Measurements from ENCODE around the gene CCDC12.

The CCDC12 gene

GRCh38 chr3:47011371-47011770 is 34.8 kb upstream of the CCDC12 start:
- TF ChIP-seq, protein P1, sequence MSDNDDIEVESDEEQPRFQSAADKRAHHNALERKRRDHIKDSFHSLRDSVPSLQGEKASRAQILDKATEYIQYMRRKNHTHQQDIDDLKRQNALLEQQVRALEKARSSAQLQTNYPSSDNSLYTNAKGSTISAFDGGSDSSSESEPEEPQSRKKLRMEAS (IDR thresholded peaks at IDR 0.05) = no peak

- TF ChIP-seq NFIC (IDR thresholded peaks at IDR 0.05) = no peak
- no peak for TF ChIP-seq TAF1 (IDR thresholded peaks at IDR 0.05; ENCODE audit: low read depth)
- no peak for TF ChIP-seq REST (IDR thresholded peaks at IDR 0.05; ENCODE audit: low read depth)
- TF ChIP-seq EGR1 (IDR thresholded peaks at IDR 0.05) = no peak
- TF ChIP-seq, protein P1 (IDR thresholded peaks at IDR 0.05) = no peak
- TF ChIP-seq CEBPB (IDR thresholded peaks at IDR 0.05) = no peak
- no peak for TF ChIP-seq FOXM1 (IDR thresholded peaks at IDR 0.05; ENCODE audit: borderline replicate concordance, low read depth)
- TF ChIP-seq TCF12 (IDR thresholded peaks at IDR 0.05; ENCODE audit: low read depth) = no peak
- TF ChIP-seq TEAD4 (IDR thresholded peaks at IDR 0.05) = no peak
- TF ChIP-seq USF1 (IDR thresholded peaks at IDR 0.05) = no peak
- no peak for TF ChIP-seq CREB1 (IDR thresholded peaks at IDR 0.05; ENCODE audit: low read depth)
- no peak for TF ChIP-seq EP300 (IDR thresholded peaks at IDR 0.05; ENCODE audit: borderline replicate concordance)
- no peak for TF ChIP-seq ZBTB7A (IDR thresholded peaks at IDR 0.05; ENCODE audit: low read depth)
- TF ChIP-seq YY1 (IDR thresholded peaks at IDR 0.05; ENCODE audit: low read depth) = no peak
- no peak for TF ChIP-seq RAD21 (IDR thresholded peaks at IDR 0.05; ENCODE audit: low read depth)
Observed at GRCh38 chr3:47010910-47011309, 34.4 kb upstream of the CCDC12 start.

- TF ChIP-seq EP300 (IDR thresholded peaks at IDR 0.05; ENCODE audit: borderline replicate concordance) (no peak), USF1 (IDR thresholded peaks at IDR 0.05) (no peak), TCF12 (IDR thresholded peaks at IDR 0.05; ENCODE audit: low read depth) (no peak), ZBTB7A (IDR thresholded peaks at IDR 0.05; ENCODE audit: low read depth) (no peak), CREB1 (IDR thresholded peaks at IDR 0.05; ENCODE audit: low read depth) (no peak), NFIC (IDR thresholded peaks at IDR 0.05) (no peak), FOXM1 (IDR thresholded peaks at IDR 0.05; ENCODE audit: borderline replicate concordance, low read depth) (no peak), REST (IDR thresholded peaks at IDR 0.05; ENCODE audit: low read depth) (no peak), TAF1 (IDR thresholded peaks at IDR 0.05; ENCODE audit: low read depth) (no peak), TEAD4 (IDR thresholded peaks at IDR 0.05) (no peak), YY1 (IDR thresholded peaks at IDR 0.05; ENCODE audit: low read depth) (no peak), RAD21 (IDR thresholded peaks at IDR 0.05; ENCODE audit: low read depth) (no peak), EGR1 (IDR thresholded peaks at IDR 0.05) (no peak)
- TF ChIP-seq, protein P1 (IDR thresholded peaks at IDR 0.05) = no peak
Observed at GRCh38 chr3:47010111-47010712, 33.7 kb upstream of the CCDC12 start.

GRCh38 chr3:47009225-47010110 is 32.9 kb upstream of the CCDC12 start:
- no peak for TF ChIP-seq CEBPB (IDR thresholded peaks at IDR 0.05)
- TF ChIP-seq, protein P1 (IDR thresholded peaks at IDR 0.05) = no peak
- no peak for TF ChIP-seq TEAD4 (IDR thresholded peaks at IDR 0.05)
- no peak for TF ChIP-seq REST (IDR thresholded peaks at IDR 0.05; ENCODE audit: low read depth)
- no peak for TF ChIP-seq USF1 (IDR thresholded peaks at IDR 0.05)
